ENCODE measurements around the gene STAU1. TPM values are rescaled to one million over a fixed set of nuclear protein-coding genes. Genes with fewer than 3 reads are reported as not detected.
"Not testable (repeated sequence)": the region's sequence is repeated elsewhere in the genome, so short reads cannot be mapped to it uniquely, and the experiment has no call there.

The STAU1 gene
- total RNA-seq, 1 donor from 2014 or later = 71.1 TPM

GRCh38 chr20:49122920-49123319 lies 65.2 kb downstream of the STAU1 start:
- Mint-ChIP-seq H3K27me3 (ENCODE audit: insufficient read depth) (no peaks in the 10 kb centered on the region), H3K4me3 (no peak overlapping the region), H3K9me3 (no peaks in the 10 kb centered on the region), H3K4me1 (ENCODE audit: low read depth) (no peaks in the 10 kb centered on the region), H3K36me3 (ENCODE audit: low read depth) (peaks cover 54% of the 10 kb centered on the region), H3K27ac (no peak overlapping the region)
- intact Hi-C loops (cut with micrococcal nuclease) = no loop called here
- no peak for DNase-seq (ENCODE audit: low spot score)

- Mint-ChIP-seq H3K9me3 (no peaks in the 10 kb centered on the region), H3K4me3 (no peak overlapping the region), H3K27me3 (ENCODE audit: insufficient read depth) (no peaks in the 10 kb centered on the region), H3K27ac (no peak overlapping the region), H3K4me1 (ENCODE audit: low read depth) (no peaks in the 10 kb centered on the region), H3K36me3 (ENCODE audit: low read depth) (peaks cover 61% of the 10 kb centered on the region)
- intact Hi-C loops (cut with micrococcal nuclease) = no loop called here
- no peak for DNase-seq (ENCODE audit: low spot score)
These were observed 68.1 kb downstream of the STAU1 start for GRCh38 chr20:49119988-49120387.

GRCh38 chr20:49118307-49118706 lies 69.8 kb downstream of the STAU1 start:
- no peak overlapping the region for H3K4me3 Mint-ChIP-seq
- intact Hi-C loops (cut with micrococcal nuclease) = no loop called here
- H3K9me3 Mint-ChIP-seq = no peaks in the 10 kb centered on the region
- no peak overlapping the region for H3K27ac Mint-ChIP-seq
- peaks cover 59% of the 10 kb centered on the region for H3K36me3 Mint-ChIP-seq (ENCODE audit: low read depth)
- H3K4me1 Mint-ChIP-seq (ENCODE audit: low read depth) = no peaks in the 10 kb centered on the region
- no peaks in the 10 kb centered on the region for H3K27me3 Mint-ChIP-seq (ENCODE audit: insufficient read depth)
- DNase-seq (ENCODE audit: low spot score) = no peak

GRCh38 chr20:49115564-49115963 lies 72.6 kb downstream of the STAU1 start:
- Mint-ChIP-seq H3K27ac (no peak overlapping the region), H3K27me3 (ENCODE audit: insufficient read depth) (no peaks in the 10 kb centered on the region), H3K9me3 (no peaks in the 10 kb centered on the region), H3K4me3 (no peak overlapping the region), H3K4me1 (ENCODE audit: low read depth) (no peaks in the 10 kb centered on the region), H3K36me3 (ENCODE audit: low read depth) (peaks cover 59% of the 10 kb centered on the region)
- intact Hi-C loops (cut with micrococcal nuclease) = no loop called here
- DNase-seq (ENCODE audit: low spot score) = no peak

- intact Hi-C loops (cut with micrococcal nuclease) = no loop called here
- H3K4me1 Mint-ChIP-seq (ENCODE audit: low read depth) = no peaks in the 10 kb centered on the region
- H3K4me3 Mint-ChIP-seq = no peak overlapping the region
- no peaks in the 10 kb centered on the region for H3K9me3 Mint-ChIP-seq
- DNase-seq (ENCODE audit: low spot score) = no peak
- no peaks in the 10 kb centered on the region for H3K27me3 Mint-ChIP-seq (ENCODE audit: insufficient read depth)
- H3K27ac Mint-ChIP-seq = no peak overlapping the region
- peaks cover 48% of the 10 kb centered on the region for H3K36me3 Mint-ChIP-seq (ENCODE audit: low read depth)
These were observed 75.4 kb downstream of the STAU1 start for GRCh38 chr20:49112596-49113274.

- Mint-ChIP-seq H3K27ac (no peak overlapping the region), H3K4me3 (no peak overlapping the region), H3K27me3 (ENCODE audit: insufficient read depth) (no peaks in the 10 kb centered on the region), H3K9me3 (no peaks in the 10 kb centered on the region), H3K4me1 (ENCODE audit: low read depth) (no peaks in the 10 kb centered on the region), H3K36me3 (ENCODE audit: low read depth) (peaks cover 37% of the 10 kb centered on the region)
- intact Hi-C loops (cut with micrococcal nuclease) = no loop called here
- no peak for DNase-seq (ENCODE audit: low spot score)
These were observed 77.1 kb downstream of the STAU1 start for GRCh38 chr20:49110767-49111694.

GRCh38 chr20:49106328-49106727 lies 81.8 kb downstream of the STAU1 start:
- peaks cover 41% of the 10 kb centered on the region for H3K36me3 Mint-ChIP-seq (ENCODE audit: low read depth)
- H3K27ac Mint-ChIP-seq = no peak overlapping the region
- no peak overlapping the region for H3K4me3 Mint-ChIP-seq
- peaks cover 8% of the 10 kb centered on the region for H3K4me1 Mint-ChIP-seq (ENCODE audit: low read depth)
- DNase-seq (ENCODE audit: low spot score) = no peak
- intact Hi-C loops (cut with micrococcal nuclease) = no loop called here
- H3K27me3 Mint-ChIP-seq (ENCODE audit: insufficient read depth) = no peaks in the 10 kb centered on the region
- H3K9me3 Mint-ChIP-seq = no peaks in the 10 kb centered on the region

- not testable (repeated sequence) for H3K9me3 Mint-ChIP-seq; H3K27ac Mint-ChIP-seq; H3K27me3 Mint-ChIP-seq (ENCODE audit: insufficient read depth); DNase-seq (ENCODE audit: low spot score); H3K4me3 Mint-ChIP-seq
- Mint-ChIP-seq H3K36me3 (ENCODE audit: low read depth) (peaks cover 41% of the 10 kb centered on the region), H3K4me1 (ENCODE audit: low read depth) (peaks cover 17% of the 10 kb centered on the region)
- intact Hi-C loops (cut with micrococcal nuclease) = loop anchor here (1.0 kb wide), 1 partner anchor 40 kb away; no protein-coding TSS in a partner anchor
These were observed 83.1 kb downstream of the STAU1 start for GRCh38 chr20:49104979-49105547.

- no peak for DNase-seq (ENCODE audit: low spot score)
- no peak overlapping the region for H3K4me3 Mint-ChIP-seq
- peaks cover 17% of the 10 kb centered on the region for H3K4me1 Mint-ChIP-seq (ENCODE audit: low read depth)
- no peaks in the 10 kb centered on the region for H3K27me3 Mint-ChIP-seq (ENCODE audit: insufficient read depth)
- H3K36me3 Mint-ChIP-seq (ENCODE audit: low read depth) = peaks cover 39% of the 10 kb centered on the region
- intact Hi-C loops (cut with micrococcal nuclease) = loop anchor here (1.0 kb wide), 1 partner anchor 39 kb away; no protein-coding TSS in a partner anchor
- no peaks in the 10 kb centered on the region for H3K9me3 Mint-ChIP-seq
- no peak overlapping the region for H3K27ac Mint-ChIP-seq
These were observed 83.8 kb downstream of the STAU1 start for GRCh38 chr20:49104365-49104648.

- Mint-ChIP-seq H3K27me3 (ENCODE audit: insufficient read depth) (no peaks in the 10 kb centered on the region), H3K9me3 (no peaks in the 10 kb centered on the region), H3K36me3 (ENCODE audit: low read depth) (peaks cover 40% of the 10 kb centered on the region), H3K27ac (no peak overlapping the region), H3K4me3 (no peak overlapping the region), H3K4me1 (ENCODE audit: low read depth) (peaks cover 20% of the 10 kb centered on the region)
- no peak for DNase-seq (ENCODE audit: low spot score)
- intact Hi-C loops (cut with micrococcal nuclease) = loop anchor here (1.0 kb wide), 1 partner anchor 39 kb away; no protein-coding TSS in a partner anchor
These were observed 84.3 kb downstream of the STAU1 start for GRCh38 chr20:49103647-49104364.

- Mint-ChIP-seq H3K36me3 (ENCODE audit: low read depth) (peaks cover 40% of the 10 kb centered on the region), H3K27ac (no peak overlapping the region), H3K9me3 (no peaks in the 10 kb centered on the region), H3K4me1 (ENCODE audit: low read depth) (peaks cover 22% of the 10 kb centered on the region), H3K4me3 (no peak overlapping the region), H3K27me3 (ENCODE audit: insufficient read depth) (no peaks in the 10 kb centered on the region)
- DNase-seq (ENCODE audit: low spot score) = no peak
- intact Hi-C loops (cut with micrococcal nuclease) = no loop called here
These were observed 85.1 kb downstream of the STAU1 start for GRCh38 chr20:49103019-49103418.

- H3K36me3 Mint-ChIP-seq (ENCODE audit: low read depth) = peaks cover 52% of the 10 kb centered on the region
- intact Hi-C loops (cut with micrococcal nuclease) = no loop called here
- no peaks in the 10 kb centered on the region for H3K27me3 Mint-ChIP-seq (ENCODE audit: insufficient read depth)
- peak overlapping the region; percentile 11 for H3K4me3 Mint-ChIP-seq
- peak overlapping the region; percentile 62 for H3K27ac Mint-ChIP-seq
- no peaks in the 10 kb centered on the region for H3K9me3 Mint-ChIP-seq
- peaks cover 22% of the 10 kb centered on the region for H3K4me1 Mint-ChIP-seq (ENCODE audit: low read depth)
- DNase-seq (ENCODE audit: low spot score) = no peak
These were observed 87.2 kb downstream of the STAU1 start for GRCh38 chr20:49100972-49101371.
